HG03159 (cell line): ENCODE data around the gene CISH.

Experiments
- ATAC-seq: cut with Tn5 transposase; IDR thresholded peaks from one replicate; pipeline ENCODE4 v1.9.1; 2021; ENCODE audit warnings: mild to moderate bottlenecking, moderate library complexity; ENCODE audit not compliant: unreplicated experiment

Gene CISH

GRCh38 chr3:50611464-50612233 lies at the start of gene CISH:
Gene CISH, minus strand, starts transcription at chr3:50611774. Its CDS starts 124 bp downstream, at chr3:50611650.
- ATAC-seq: peak; percentile 69

- ATAC-seq: no peak
Measured at GRCh38 chr3:50660386-50660785, 48.8 kb upstream of the CISH start.

GRCh38 chr3:50658831-50659230 lies 47.3 kb upstream of the CISH start:
- no peak for ATAC-seq

- ATAC-seq: no peak
Measured at GRCh38 chr3:50658416-50658815, 46.8 kb upstream of the CISH start.

GRCh38 chr3:50657816-50658215 lies 46.2 kb upstream of the CISH start:
- no peak for ATAC-seq

GRCh38 chr3:50657407-50657806 lies 45.8 kb upstream of the CISH start:
- ATAC-seq: no peak

GRCh38 chr3:50656417-50657195 lies 45.0 kb upstream of the CISH start:
- ATAC-seq: no peak

- no peak for ATAC-seq
Measured at GRCh38 chr3:50655009-50655830, 43.6 kb upstream of the CISH start.

- ATAC-seq: no peak
Measured at GRCh38 chr3:50653937-50654595, 42.5 kb upstream of the CISH start.

- ATAC-seq: no peak
Measured at GRCh38 chr3:50652709-50653108, 41.1 kb upstream of the CISH start.

- ATAC-seq: no peak
Measured at GRCh38 chr3:50651920-50652529, 40.5 kb upstream of the CISH start.

GRCh38 chr3:50651445-50651844 lies 39.9 kb upstream of the CISH start:
- ATAC-seq: no peak

- no peak for ATAC-seq
Measured at GRCh38 chr3:50650018-50650417, 38.4 kb upstream of the CISH start.

- ATAC-seq: no peak
Measured at GRCh38 chr3:50649451-50649931, 37.9 kb upstream of the CISH start.

GRCh38 chr3:50648944-50649343 lies 37.4 kb upstream of the CISH start:
- no peak for ATAC-seq

- ATAC-seq: no peak
Measured at GRCh38 chr3:50648313-50648712, 36.7 kb upstream of the CISH start.

GRCh38 chr3:50645378-50645777 lies 33.8 kb upstream of the CISH start:
- no peak for ATAC-seq

- ATAC-seq: no peak
Measured at GRCh38 chr3:50644561-50644960, 33.0 kb upstream of the CISH start.

- no peak for ATAC-seq
Measured at GRCh38 chr3:50642382-50642781, 30.8 kb upstream of the CISH start.

- no peak for ATAC-seq
Measured at GRCh38 chr3:50639055-50639494, 27.5 kb upstream of the CISH start.
